Stimulated activated CD8-positive, alpha-beta memory T cell treated with anti-CD3 and anti-CD28 coated beads, Interleukin-7, amount 100 ng/mL, for 1 hour (primary cell): ENCODE results near the gene EDEM2.
"Not testable (repeated sequence)": the region's sequence is repeated elsewhere in the genome, so short reads cannot be mapped to it uniquely, and the experiment has no call there.

Experiments used
- DNase-seq, 2 donors: peaks; one replicate each; pipeline ENCODE4 v3.0.0-alpha.2; 2020; ENCODE audit warnings: low read depth in 2 of 2

EDEM2 gene

GRCh38 chr20:35146920-35147574, at the start of gene EDEM2:
TSS of gene EDEM2 (minus strand) at chr20:35147336. CDS start at chr20:35147258, 78 bp downstream.
- peak; percentile 82 to 84 for DNase-seq

- DNase-seq: no peak
These were observed 49.2 kb upstream of the EDEM2 start for GRCh38 chr20:35196313-35196712.

- not testable (repeated sequence) for DNase-seq
These were observed 46.1 kb upstream of the EDEM2 start for GRCh38 chr20:35193031-35193791.

GRCh38 chr20:35192118-35192872, 45.2 kb upstream of the EDEM2 start:
- no peak for DNase-seq

- no peak for DNase-seq
These were observed 44.4 kb upstream of the EDEM2 start for GRCh38 chr20:35191419-35192117.

- DNase-seq: no peak
These were observed 43.4 kb upstream of the EDEM2 start for GRCh38 chr20:35190556-35190955.

- not testable (repeated sequence) for DNase-seq
These were observed 42.1 kb upstream of the EDEM2 start for GRCh38 chr20:35189223-35189622.

- DNase-seq: no peak
These were observed 40.6 kb upstream of the EDEM2 start for GRCh38 chr20:35187584-35188190.

- DNase-seq: not testable (repeated sequence)
These were observed 39.7 kb upstream of the EDEM2 start for GRCh38 chr20:35186691-35187289.

GRCh38 chr20:35181731-35182130, 34.6 kb upstream of the EDEM2 start:
- no peak for DNase-seq

- no peak for DNase-seq
These were observed 33.1 kb upstream of the EDEM2 start for GRCh38 chr20:35180266-35180665.

GRCh38 chr20:35179292-35180212, 32.4 kb upstream of the EDEM2 start:
- DNase-seq: no peak

- DNase-seq: no peak
These were observed 29.0 kb upstream of the EDEM2 start for GRCh38 chr20:35176132-35176531.

- no peak for DNase-seq
These were observed 27.5 kb upstream of the EDEM2 start for GRCh38 chr20:35174458-35175216.

- no peak for DNase-seq
These were observed 26.5 kb upstream of the EDEM2 start for GRCh38 chr20:35173576-35174192.

- no peak for DNase-seq
These were observed 25.3 kb upstream of the EDEM2 start for GRCh38 chr20:35172434-35172806.

GRCh38 chr20:35171753-35172433, 24.8 kb upstream of the EDEM2 start, which contains the start of gene PROCR:
TSS of gene PROCR (plus strand) at chr20:35172072. CDS start at chr20:35172155, 83 bp downstream.
- no peak for DNase-seq

- DNase-seq: no peak
These were observed 24.3 kb upstream of the EDEM2 start for GRCh38 chr20:35171438-35171752.
